Sigmoid colon (tissue), 7 donors: ENCODE data around the gene EYA3. TPM values are rescaled to one million over a fixed set of nuclear protein-coding genes. Genes with fewer than 3 reads are reported as not detected.

ENCODE experiments used
- DNase-seq: peaks from one replicate; pipeline ENCODE4 v3.0.0-alpha.2; 2019
- H3K27ac ChIP-seq, 4 donors: fragments of 200-600 bp; sonication (generic); one replicate each; pipeline ENCODE4 v1.5.1; 2016 to 2019; ENCODE audit warnings: mild to moderate bottlenecking in 1 of 4
- H3K27me3 ChIP-seq, 3 donors: fragments of 200-600 bp; sonication (generic); one replicate each; pipeline ENCODE4 v1.5.1; 2019; ENCODE audit warnings: mild to moderate bottlenecking in 1 of 3
- H3K36me3 ChIP-seq, 4 donors: fragments of 200-600 bp; sonication (generic); one replicate each; pipeline ENCODE4 v1.5.1; 2016 to 2019
- H3K4me1 ChIP-seq, 4 donors: fragments of 200-600 bp; sonication (generic); one replicate each; pipeline ENCODE4 v1.5.1; 2017 to 2019
- H3K4me3 ChIP-seq, 4 donors: fragments of 200-600 bp; sonication (generic); one replicate each; pipeline ENCODE4 v1.5.1; 2017 to 2019; ENCODE audit warnings: mild to moderate bottlenecking in 2 of 4, moderate library complexity in 1 of 4
- H3K9me3 ChIP-seq, 4 donors: fragments of 200-600 bp in 3 of 4; sonication (generic) in 3 of 4; one replicate each; pipeline versions ENCODE4 v1.5.1 to v1.6.1; 2013 to 2019
- CTCF ChIP-seq, 4 experiments: fragments of 450-650 bp in 3 of 4; fragments of 200-600 bp in 1 of 4; IDR thresholded peaks; one replicate each; pipeline ENCODE4 v1.5.1; 2016 to 2019; ENCODE audit warnings: antibody characterized with exemption in 4 of 4, mild to moderate bottlenecking in 3 of 4, moderate library complexity in 2 of 4
- EP300 ChIP-seq, 4 donors: sonication (generic); formaldehyde crosslinking; IDR thresholded peaks; one replicate each; pipeline ENCODE4 v1.6.1; 2017; ENCODE audit warnings: antibody characterized with exemption in 4 of 4
- POLR2A ChIP-seq, 2 donors: fragments of 450-650 bp; IDR thresholded peaks; one replicate each; pipeline ENCODE4 v1.6.1; 2016; ENCODE audit warnings: antibody characterized with exemption in 2 of 2, mild to moderate bottlenecking in 2 of 2, moderate library complexity in 2 of 2
- POLR2AphosphoS5 ChIP-seq, 4 donors: sonication (generic); formaldehyde crosslinking; IDR thresholded peaks; one replicate each; pipeline ENCODE4 v1.6.1; 2017; ENCODE audit warnings: antibody characterized with exemption in 4 of 4
- WGBS, 2 donors: extraction: QIAGEN DNeasy Blood & Tissue Kit; methylation state at CpG; one replicate each; pipeline ENCODE4 v1.1.7; 2013; 5-methylcytosine and 5-hydroxymethylcytosine counted together
- intact Hi-C: fragments of 100-400 bp; cut with DNase I; formaldehyde crosslinking; loops from one replicate; pipeline ENCODE4 v1.15.1; 2023
- polyA plus RNA-seq, 3 donors: library from polyadenylated mRNA; stranded (reverse); fragments of 200-250 nt; gene quantifications; one replicate each; pipeline ENCODE4 v1.2.3, GENCODE V29; 2013
- total RNA-seq, 4 donors: library from RNA; depleted of rRNA; stranded (reverse); fragments of >200 nt; gene quantifications; one replicate each; pipeline ENCODE4 v1.1.0, GENCODE V29; 2016
- donor health status: healthy with polysubstance abuse.
- donor health status: Bipolar disorder and iron deficiency.
- donor health status: healthy.

Gene EYA3
- total and polyA plus RNA-seq, 7 donors, result 2.4 to 10.0 (median 7.9) TPM

- 40 to 48% methylated on average over 6 of the region's 6 CpGs for WGBS, 2 donors
- H3K4me3 ChIP-seq, result no peak overlapping the region
- H3K9me3 ChIP-seq, result no peaks in the 10 kb centered on the region
- H3K4me1 ChIP-seq, result no peaks in the 10 kb centered on the region
- TF ChIP-seq POLR2AphosphoS5 (IDR thresholded peaks at IDR 0.05) (no peak), POLR2A (IDR thresholded peaks at IDR 0.05) (no peak), CTCF (IDR thresholded peaks at IDR 0.05) (no peak), EP300 (IDR thresholded peaks at IDR 0.05) (no peak)
- H3K27ac ChIP-seq, result no peak overlapping the region
- DNase-seq, result no peak
- no peaks in the 10 kb centered on the region for H3K36me3 ChIP-seq
- intact Hi-C loops, result no loop called here
- peaks cover 0 to 12% (median 11%) of the 10 kb centered on the region in 3 donors for H3K27me3 ChIP-seq
Measured at GRCh38 chr1:27940297-27940696, 148.1 kb downstream of the EYA3 start.

GRCh38 chr1:27938488-27938887 is 149.9 kb downstream of the EYA3 start:
- TF ChIP-seq POLR2A (IDR thresholded peaks at IDR 0.05), result no peak
- TF ChIP-seq EP300 (IDR thresholded peaks at IDR 0.05), result no peak
- no peak for TF ChIP-seq POLR2AphosphoS5 (IDR thresholded peaks at IDR 0.05)
- no peak for TF ChIP-seq CTCF (IDR thresholded peaks at IDR 0.05)
- H3K4me1 ChIP-seq, result no peaks in the 10 kb centered on the region
- peaks cover 0 to 23% (median 18%) of the 10 kb centered on the region in 3 donors for H3K27me3 ChIP-seq
- 80 to 82% methylated on average over 4 of the region's 4 CpGs for WGBS, 2 donors
- H3K27ac ChIP-seq, result no peak overlapping the region
- H3K4me3 ChIP-seq, result no peak overlapping the region
- no peak for DNase-seq
- no peaks in the 10 kb centered on the region for H3K36me3 ChIP-seq
- H3K9me3 ChIP-seq, result no peaks in the 10 kb centered on the region
- intact Hi-C loops, result no loop called here

- TF ChIP-seq CTCF (IDR thresholded peaks at IDR 0.05) (no peak), POLR2A (IDR thresholded peaks at IDR 0.05) (no peak), EP300 (IDR thresholded peaks at IDR 0.05) (no peak), POLR2AphosphoS5 (IDR thresholded peaks at IDR 0.05) (no peak)
- Histone ChIP-seq H3K36me3 (no peaks in the 10 kb centered on the region), H3K4me1 (no peaks in the 10 kb centered on the region), H3K4me3 (no peak overlapping the region), H3K27ac (no peak overlapping the region), H3K9me3 (no peaks in the 10 kb centered on the region), H3K27me3 (peaks cover 0 to 23% (median 18%) of the 10 kb centered on the region in 3 donors)
- DNase-seq, result no peak
- 70 to 79% methylated on average over 1 of the region's 1 CpG for WGBS, 2 donors
- intact Hi-C loops, result no loop called here
Measured at GRCh38 chr1:27937524-27937836, 150.9 kb downstream of the EYA3 start.

- no peak for TF ChIP-seq POLR2A (IDR thresholded peaks at IDR 0.05)
- H3K9me3 ChIP-seq, result no peaks in the 10 kb centered on the region
- WGBS, 2 donors, result 91 to 97% methylated on average over 5 of the region's 5 CpGs
Measured at GRCh38 chr1:27936370-27936769, 152.0 kb downstream of the EYA3 start.

GRCh38 chr1:27935721-27936120 is 152.7 kb downstream of the EYA3 start:
- intact Hi-C loops, result no loop called here
- Histone ChIP-seq H3K27me3 (peaks cover 0 to 23% (median 18%) of the 10 kb centered on the region in 3 donors), H3K4me1 (no peaks in the 10 kb centered on the region)

More at GRCh38 chr1:27936370-27936769, 152.0 kb downstream of the EYA3 start:
- Histone ChIP-seq H3K27me3 (peaks cover 0 to 23% (median 18%) of the 10 kb centered on the region in 3 donors), H3K27ac (no peak overlapping the region), H3K36me3 (no peaks in the 10 kb centered on the region), H3K4me1 (no peaks in the 10 kb centered on the region), H3K4me3 (no peak overlapping the region)
- intact Hi-C loops, result no loop called here
- DNase-seq, result no peak

More at GRCh38 chr1:27935721-27936120, 152.7 kb downstream of the EYA3 start:
- Histone ChIP-seq H3K27ac (no peak overlapping the region), H3K9me3 (no peaks in the 10 kb centered on the region), H3K36me3 (no peaks in the 10 kb centered on the region), H3K4me3 (no peak overlapping the region)
- no peak for TF ChIP-seq CTCF (IDR thresholded peaks at IDR 0.05)
- TF ChIP-seq POLR2A (IDR thresholded peaks at IDR 0.05), result no peak
- TF ChIP-seq POLR2AphosphoS5 (IDR thresholded peaks at IDR 0.05), result no peak
- TF ChIP-seq EP300 (IDR thresholded peaks at IDR 0.05), result no peak
- 22 to 58% methylated on average over 8 of the region's 8 CpGs for WGBS, 2 donors
- no peak for DNase-seq
